Amniotic epithelial cell (primary cell): ENCODE results near the gene KAT2B.

Experiments used
- DNase-seq: peaks from one replicate; pipeline ENCODE4 v3.0.0-alpha.2; 2010; ENCODE audit warnings: low read depth

KAT2B gene

DNA sequence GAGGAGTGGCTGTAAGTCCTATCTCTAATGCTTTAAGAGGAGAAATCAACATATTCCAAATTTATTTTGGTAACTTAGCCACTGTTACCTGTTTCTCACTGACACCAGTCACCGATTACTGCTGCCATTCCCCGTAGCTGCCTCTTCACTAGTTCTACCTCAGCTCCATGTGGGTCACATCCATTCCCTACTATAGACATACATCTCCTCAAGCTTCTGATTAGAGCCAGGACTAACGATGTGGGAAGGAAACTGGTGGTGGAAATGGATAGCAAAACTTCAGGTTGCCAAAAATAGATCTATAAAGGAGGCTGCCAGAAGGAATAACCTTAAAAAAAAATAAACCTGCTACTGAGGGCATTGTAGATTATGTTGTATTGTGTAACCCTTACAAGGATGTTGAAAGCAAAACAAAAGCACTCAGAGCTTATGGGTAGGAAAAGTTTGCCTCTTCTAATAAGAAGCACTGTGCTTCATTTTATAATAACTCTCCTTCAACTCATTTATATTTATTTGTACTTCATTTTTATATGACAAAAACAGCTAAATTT is 56.0 kb downstream of the KAT2B start:
- DNase-seq: peak; percentile 54

DNA sequence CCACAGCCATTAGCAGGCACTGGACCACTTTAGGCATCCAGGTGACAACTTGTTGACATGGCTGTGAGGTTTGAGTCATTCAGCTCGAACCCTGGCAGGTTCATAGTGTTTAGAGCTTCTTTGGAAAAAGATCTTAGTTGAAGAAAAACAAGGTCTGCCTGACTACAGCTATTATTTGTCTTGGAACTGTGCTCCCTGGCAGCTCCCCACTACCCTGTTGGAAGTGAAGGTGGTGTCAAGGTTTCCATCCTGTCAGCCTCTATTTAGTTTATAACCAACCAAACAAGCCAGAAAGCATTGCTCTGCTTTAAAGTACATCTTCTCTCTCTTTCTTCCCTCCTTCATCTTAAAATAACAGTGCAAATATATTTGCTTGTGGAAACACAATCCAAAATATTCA is 56.8 kb downstream of the KAT2B start:
- no peak for DNase-seq

DNA sequence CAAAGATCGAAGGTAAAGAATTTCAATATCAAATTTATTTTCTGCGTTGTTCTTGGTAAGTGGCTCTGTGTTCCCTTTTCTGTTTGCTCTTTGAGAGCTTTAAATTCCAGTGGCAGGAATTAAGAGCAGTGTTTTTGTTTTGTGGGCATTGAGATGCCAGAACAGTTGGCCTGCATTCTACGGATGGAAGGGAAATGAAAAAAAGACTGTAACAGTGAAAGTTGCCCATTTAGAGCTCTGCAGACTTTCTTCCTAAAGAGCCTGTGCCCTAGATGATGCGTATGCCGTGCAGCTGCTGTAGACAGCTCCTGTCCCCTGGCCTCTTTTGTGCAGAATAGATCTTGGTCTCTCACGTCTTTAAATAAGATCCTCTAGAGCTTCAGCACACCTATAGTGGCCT is 58.8 kb downstream of the KAT2B start:
- DNase-seq: no peak

DNA sequence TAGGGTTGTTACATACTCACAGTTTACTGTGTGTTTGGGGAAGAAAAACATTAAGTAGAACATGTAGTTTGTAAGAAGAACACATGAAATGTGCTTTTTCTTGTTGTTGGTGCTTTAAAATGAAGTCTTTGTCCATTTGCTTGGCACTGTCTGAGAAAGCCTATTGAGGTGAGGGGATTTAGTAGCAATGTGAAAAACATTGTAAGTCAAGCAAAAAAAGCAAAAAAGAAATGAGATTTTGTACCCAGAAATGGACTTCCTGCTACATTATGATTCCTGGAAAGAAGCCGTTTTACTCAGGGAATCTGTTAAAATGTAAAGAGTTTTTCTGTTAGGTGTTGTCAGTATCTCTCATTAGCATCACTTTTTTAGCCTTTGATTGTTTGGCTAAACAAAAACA is 59.9 kb downstream of the KAT2B start:
- no peak for DNase-seq

DNA sequence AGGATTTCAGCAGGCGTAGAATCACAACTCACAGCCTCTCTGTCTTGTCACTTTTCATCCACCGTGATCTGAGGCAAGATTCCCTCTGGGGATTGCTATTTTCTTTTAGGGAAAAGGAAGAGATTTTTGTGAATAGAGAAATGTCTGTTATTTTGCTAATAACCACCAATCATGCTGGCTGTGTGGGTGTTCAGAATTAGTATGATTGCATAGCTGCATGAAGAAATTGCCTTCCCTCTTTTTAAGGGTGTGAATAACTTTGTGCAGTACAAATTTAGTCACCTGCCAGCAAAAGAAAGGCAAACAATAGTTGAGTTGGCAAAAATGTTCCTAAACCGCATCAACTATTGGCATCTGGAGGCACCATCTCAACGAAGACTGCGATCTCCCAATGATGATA is 60.8 kb downstream of the KAT2B start:
- no peak for DNase-seq

DNA sequence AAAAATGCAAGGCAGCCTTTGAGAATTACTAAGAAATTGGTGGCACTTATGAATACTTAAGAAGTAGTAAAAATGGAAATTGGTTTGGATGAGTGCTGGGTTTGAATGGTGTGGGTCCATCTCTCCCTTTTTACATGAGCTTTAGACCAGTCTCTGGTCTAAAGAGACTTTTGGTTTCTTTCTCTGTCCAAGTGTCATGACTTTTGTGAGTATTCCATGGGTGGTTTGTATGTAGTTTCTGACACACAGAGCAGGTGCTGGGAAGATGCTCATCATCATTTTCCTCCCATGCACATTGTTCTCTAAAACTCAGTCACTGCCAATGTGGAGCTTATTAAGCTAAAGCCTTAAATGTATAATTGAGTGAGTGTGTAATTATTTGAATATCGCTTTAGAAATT is 63.5 kb downstream of the KAT2B start:
- DNase-seq: no peak

DNA sequence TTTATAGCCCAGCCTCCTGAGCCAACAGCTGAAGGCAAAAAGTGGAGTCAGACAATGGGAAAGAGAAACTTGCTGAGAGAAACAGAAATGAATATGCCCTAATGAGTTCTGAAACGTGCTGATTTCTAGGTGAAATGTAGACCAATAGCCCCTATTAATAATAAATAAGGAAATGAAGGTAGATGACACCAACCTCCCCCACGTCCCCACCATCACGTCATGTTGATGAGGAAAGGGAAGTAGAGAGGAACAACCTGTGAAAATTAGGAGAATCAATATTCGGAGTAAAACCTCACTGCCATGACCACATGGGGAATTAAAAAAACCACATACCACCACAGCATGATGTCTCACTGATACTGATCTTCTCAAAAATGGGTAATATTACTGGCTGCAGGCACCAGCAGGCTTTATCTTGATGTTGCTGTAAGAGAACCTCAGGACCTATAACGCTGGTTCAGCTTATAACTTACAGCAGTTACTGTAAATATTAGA is 64.0 kb downstream of the KAT2B start:
- DNase-seq: no peak

DNA sequence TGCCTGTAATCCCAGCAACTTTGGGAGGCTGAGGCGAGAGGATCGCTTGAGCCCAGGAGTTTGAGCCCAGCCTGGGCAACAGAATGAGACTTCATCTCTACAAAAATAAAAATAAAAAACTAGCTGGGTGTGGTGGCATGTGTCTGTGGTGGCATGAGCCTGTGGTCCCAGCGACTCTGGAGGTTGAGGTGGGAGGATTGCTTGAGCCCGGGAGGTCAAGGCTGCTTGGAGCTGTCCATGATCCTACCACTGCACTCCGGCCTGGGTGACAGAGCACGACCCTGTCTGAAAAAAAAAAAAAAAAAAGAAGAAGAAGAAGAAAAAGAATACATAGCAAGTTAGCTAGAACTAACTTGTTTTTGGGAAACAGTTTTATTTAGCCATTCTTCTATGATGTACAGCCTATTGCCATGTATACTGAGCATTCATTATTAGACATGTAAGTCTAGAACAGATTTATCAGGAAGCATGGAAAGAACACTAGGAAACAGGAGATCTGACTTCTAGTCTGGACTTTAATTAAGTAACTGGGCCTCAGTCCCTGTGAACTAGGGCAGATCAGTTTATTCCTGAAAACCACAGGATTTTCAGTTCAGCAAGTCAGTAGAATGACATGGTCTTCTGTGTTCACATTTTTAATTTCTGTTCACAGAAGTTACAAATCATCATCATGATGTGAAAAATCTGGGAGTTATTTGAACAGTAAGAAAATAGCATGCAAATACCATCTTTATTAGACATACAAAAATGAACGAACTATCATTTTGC is 65.5 kb downstream of the KAT2B start:
- peak; percentile 51 for DNase-seq

DNA sequence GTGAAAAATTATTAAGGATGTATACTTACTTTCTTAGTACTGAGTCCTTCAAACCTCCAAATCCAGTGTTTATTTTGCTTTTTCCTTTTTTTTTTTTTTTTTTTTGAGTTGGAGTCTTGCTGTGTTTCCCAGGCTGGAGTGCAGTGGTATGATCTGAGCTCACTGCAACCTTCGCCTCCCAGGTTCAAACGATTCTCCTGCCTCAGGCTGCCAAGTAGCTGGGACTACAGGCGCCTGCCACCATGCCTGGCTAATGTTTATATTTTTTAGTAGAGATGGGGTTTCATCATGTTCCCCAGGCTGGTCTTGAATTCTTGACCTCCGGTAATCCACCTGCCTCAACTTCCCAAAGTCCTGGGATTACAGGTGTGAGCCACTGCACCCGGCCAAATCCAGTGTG is 67.5 kb downstream of the KAT2B start:
- no peak for DNase-seq

DNA sequence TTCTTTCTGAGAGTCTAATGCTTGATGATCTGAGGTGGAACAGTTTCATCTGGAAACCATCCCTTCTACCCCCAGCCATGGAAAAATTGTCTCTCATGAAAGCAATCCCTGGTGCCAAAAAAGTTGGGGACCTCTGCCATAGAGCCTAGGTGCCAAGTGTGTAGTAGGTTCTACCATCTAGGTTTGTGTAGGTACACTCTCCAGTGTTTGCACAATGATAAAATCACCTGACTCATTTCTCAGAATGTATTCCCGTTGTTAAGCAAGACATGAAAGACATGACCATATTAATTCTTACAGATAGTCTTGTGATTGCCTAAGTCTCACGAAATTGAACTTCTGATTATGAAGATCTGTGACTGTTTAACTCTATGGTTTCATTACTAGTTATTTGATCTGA is 68.6 kb downstream of the KAT2B start:
- peak; percentile 8 for DNase-seq

DNA sequence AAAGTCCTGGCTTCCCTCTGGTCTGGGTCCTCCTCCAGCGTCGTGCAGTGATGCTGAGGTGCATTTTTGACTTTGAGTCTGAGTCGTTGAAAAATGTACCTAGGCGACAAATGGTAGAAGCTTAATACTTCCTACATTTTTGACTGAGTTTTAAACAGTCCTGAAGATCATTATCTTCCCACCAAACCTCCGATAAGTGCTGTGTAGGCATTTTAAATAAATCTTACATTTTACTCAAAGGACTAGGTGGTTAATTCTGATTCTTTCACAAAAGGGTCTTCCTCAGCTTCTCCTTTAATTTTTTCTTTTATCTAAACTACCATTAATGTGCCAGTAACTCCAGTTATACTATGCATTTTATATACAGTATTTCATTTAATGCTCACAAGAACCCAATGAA is 70.6 kb downstream of the KAT2B start:
- no peak for DNase-seq

DNA sequence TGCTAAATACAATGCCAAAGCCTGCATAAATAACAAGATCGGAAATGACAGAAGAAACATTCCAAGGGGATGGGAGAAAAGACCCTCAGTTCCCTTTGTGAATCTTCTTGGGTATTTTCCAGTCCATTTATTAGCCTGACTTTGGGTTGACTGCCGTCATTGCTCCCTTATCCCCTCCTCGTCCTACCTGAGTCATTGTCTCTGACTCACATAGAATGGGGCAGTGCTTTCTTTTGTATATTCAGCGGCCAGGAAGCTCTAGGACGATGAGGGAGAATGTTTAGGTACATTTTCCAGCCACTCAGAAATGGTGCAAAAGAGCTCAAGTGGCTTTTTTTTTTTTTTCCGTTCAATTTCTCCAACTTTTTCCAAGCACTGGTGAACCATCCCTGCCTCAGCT is 71.6 kb downstream of the KAT2B start:
- peak; percentile 22 for DNase-seq

DNA sequence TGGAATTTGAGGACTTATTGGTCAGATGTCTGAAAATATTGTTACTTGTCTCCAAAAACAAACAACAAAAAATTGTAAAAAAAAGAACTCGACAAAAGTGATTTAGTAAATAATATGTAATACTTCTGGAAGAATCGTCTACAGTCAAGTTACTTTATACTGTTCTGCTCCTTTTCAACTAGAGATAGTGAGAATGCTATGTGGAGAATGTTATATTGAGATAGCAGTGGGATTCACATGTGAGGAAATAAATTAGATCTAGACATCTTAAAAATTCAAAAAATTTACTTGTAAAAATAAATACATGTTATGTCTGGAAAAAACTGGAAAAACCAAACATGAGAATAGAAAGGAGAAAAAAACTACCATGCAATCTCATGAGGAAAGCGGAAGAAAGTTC is 80.8 kb downstream of the KAT2B start:
- DNase-seq: peak; percentile 54

DNA sequence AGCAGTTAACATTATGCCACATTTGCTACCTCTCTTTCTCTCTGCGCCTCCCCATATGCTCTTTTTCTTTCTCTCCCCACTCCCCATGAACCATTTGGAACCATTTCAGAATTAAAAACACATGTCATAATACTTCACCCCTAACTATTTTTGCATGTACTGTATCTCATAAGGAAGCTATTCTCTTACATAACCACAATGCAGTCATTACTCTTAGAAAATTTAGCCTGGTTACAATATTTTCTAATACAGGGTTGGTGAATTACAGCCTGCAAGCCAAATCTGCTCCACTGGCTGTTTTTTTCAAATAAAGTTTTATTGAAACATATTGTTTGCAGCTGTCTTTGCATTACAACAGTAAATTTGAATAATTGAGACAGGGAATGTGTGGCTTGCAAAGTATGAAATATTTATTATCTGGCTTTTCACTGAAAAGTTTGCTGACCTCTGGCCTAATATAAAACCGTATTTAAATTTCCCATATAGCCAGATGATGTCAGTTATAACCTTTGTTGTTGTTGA is 82.9 kb downstream of the KAT2B start:
- DNase-seq: no peak

DNA sequence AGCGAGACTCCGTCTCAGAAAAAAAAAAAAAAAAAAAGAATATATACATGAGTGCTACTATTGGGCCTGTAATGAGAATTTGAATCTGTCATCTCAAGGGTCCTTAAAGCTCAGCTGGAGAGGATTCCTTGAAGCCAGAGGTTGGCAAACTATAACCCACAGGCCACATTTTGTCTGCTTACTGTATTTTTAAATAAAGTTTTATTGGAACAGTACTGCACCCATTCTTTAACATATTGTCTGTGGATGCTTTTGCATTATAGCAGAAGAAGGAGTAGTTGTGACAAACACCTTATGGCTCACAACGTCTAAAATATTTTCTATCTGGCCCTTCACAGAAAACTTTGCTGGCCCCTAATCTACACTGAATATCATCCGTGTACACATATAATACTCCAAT is 85.0 kb downstream of the KAT2B start:
- DNase-seq: no peak

DNA sequence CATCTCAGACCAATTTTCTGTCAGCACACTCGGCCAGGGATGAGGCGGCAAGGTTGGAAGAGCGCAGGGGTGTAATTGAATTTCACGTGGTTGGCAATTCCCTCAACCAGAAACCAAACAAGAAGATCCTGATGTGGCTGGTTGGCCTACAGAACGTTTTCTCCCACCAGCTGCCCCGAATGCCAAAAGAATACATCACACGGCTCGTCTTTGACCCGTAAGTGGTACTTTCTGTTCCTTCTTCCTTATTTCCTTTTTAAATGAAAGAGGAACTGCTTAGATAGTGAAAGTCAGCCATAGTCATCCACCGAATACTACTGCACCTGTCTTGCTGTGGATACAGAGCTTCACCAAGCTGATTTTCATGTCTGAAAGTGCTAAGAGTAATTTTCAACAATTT is 85.7 kb downstream of the KAT2B start:
- no peak for DNase-seq

DNA sequence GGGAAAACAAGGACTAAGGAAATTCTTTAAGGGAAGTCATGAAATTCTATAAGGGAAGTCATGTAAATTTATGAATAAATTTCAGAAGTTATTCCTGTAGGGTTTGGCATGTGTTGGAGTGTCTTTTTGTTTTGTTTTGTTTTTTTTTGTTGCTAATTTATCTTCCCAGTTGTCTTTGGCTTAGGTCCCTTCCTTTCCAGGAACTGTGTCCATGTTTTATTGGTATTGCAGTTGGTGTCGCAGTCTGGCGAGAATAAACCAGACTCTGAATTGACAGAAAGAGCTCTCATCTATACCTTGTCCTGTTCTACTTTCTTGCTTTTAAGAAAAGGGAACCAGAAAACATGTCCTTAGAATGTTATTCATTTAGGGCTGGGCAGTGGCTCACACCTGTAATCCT is 88.1 kb downstream of the KAT2B start:
- no peak for DNase-seq

DNA sequence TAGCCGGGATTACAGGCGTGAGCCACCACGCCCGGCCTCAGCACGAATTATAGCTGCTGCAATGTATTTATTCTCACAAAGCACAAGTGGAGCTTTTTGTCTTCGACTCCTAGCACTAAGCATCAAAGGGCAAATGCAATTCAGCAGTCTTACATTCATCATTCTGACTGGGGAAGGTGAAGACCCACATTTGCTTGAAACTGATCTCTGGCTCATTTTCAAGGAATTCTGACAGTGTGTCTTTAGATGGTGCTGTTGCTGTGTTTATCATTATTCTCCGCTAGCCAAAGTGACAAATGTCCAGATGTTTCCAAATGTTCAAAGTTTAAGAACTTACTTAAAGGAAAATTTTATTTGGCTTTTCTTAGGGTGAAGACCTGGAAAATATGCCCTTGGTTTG is 89.9 kb downstream of the KAT2B start:
- DNase-seq: no peak

DNA sequence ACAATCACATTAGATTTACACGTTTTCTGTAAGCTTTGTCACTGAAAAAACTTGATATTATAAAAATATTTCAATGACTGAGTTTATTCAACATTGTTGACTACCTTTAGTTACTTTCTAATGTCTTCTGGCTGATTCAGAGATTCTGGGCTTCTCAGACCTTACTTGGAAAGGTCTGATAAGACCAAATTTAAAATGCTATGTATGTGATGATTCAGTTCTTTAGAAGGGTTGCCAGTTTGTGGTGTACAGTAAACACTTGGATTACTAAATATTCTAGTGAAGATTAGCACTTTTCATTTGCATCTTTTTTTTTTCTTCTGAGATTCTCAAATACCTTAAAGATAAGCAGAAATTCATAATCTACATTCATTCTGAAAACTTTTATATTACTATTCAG is 96.0 kb downstream of the KAT2B start:
- peak; percentile 86 for DNase-seq

DNA sequence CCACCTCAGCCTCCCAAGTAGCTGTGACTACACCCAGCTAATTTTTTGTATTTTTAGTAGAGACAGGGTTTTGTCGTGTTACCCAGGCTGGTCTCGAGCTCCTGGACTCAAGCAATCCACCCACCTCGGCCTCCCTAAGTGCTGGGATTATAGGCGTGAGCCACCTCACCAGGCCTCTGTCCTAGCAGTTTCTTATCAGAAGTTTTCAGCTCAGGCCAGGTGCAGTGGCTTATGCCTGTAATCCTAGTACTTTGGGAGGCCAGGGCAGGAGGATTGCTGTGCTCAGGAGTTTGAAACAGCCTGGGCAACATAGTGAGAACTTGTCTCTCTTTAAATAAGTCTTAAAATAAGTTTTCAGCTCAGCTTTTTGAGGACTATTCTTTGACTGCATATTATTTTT is 97.4 kb downstream of the KAT2B start:
- DNase-seq: no peak

DNA sequence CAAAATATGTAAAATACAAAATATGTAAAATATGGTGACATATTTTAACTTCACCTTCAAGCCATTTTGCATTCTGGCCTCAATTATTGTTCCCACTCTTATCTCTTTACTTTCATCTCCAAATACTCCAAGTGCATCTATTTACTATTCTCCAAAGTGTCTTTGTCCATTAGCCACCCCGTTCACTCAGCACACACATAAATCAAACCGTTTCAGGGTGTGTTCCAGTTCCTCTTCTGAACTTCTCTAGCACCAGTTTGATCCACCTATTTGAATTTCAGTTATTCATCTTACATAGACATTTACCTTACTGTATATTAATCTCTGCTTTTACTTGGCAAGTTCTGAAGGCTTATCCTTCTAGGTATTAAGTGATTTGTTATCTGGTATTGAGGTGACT is 100.6 kb downstream of the KAT2B start:
- DNase-seq: no peak

DNA sequence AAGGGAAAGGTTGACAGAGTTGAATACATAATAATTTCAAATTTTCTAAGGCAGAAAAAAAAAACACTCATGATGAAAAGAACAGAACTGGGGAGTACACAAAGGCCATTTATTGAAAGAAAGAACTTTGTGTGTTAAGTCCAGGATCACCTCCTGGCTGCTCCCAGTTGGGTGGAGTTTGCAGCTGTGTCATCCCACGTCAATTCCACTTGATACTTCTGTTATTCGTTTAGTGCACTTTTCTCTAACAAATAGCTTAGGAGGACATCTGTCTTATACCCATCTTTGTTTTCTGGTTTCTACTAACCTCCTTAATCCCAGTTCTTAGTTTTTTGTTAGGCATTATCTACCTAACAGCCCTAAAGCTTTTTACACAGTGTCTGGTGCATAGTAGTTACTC is 101.1 kb downstream of the KAT2B start:
- DNase-seq: no peak

DNA sequence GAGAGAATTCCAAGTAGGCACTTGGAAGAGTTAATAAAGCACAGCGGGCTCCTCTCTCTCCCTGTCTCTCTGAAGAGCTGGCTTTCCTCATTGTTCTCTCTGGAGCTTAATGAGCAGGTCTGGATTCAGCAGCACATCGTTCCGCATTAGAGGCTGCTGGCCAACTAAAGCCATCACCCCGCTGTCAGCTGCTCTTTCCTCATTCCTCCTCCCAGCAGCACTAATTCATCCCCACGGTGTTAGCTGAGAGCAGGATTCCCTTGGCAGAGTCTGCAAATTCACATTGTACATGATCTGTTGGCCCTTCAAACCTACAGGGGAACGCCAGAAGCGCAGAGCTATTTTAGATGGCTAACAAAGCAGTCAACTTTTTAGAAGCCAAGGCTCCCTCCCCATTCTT is 101.6 kb downstream of the KAT2B start:
- DNase-seq: peak; percentile 73

DNA sequence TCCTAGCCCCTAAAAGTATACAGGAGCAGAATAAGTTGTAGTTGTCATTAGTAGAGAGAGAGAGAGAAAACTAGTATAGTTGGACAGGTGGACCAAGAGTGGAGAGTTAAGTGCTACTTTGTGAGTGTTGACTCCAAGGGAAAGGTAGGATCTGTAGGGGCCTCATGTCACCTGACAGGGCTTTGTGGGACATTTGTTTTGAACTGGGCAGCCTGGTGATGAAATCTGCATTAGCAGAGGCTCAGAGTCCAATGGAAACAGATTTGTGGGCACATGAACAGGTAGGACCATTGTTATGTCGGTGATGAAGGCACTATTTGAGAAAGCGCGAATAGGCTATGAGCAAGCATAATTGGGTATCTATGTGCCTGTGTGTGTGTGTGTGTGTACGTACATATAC is 102.3 kb downstream of the KAT2B start:
- no peak for DNase-seq
